Natural killer cell (primary cell): ENCODE results near the gene PPM1M. TPM values are rescaled to one million over a fixed set of nuclear protein-coding genes. Genes with fewer than 3 reads are reported as not detected.

ENCODE experiments used
- ATAC-seq, 3 donors: fragments of 150-1000 bp in 2 of 3; fragments of 200-7000 bp in 1 of 3; cut with Tn5 transposase; 1 replicate in 1 of 3; 2 replicates in 2 of 3; pipeline ENCODE4 v1.10.0; 2021; ENCODE audit warnings: mild to moderate bottlenecking in 2 of 3, moderate library complexity in 2 of 3
- DNase-seq, 2 donors: peaks; one replicate each; pipeline versions ENCODE4 v3.0.0 to v3.0.0-alpha.2; 2013 to 2021; ENCODE audit warnings: mixed read lengths in 1 of 2
- H3K27ac ChIP-seq: one replicate; pipeline ENCODE4 v1.5.1; 2013; ENCODE audit warnings: mild to moderate bottlenecking, low read length
- H3K27me3 ChIP-seq: one replicate; pipeline ENCODE4 v1.6.1; 2013; ENCODE audit warnings: low read length; ENCODE audit not compliant: control insufficient read depth, insufficient read depth
- H3K36me3 ChIP-seq: one replicate; pipeline ENCODE4 v1.6.1; 2013; ENCODE audit warnings: low read length; ENCODE audit not compliant: control insufficient read depth, insufficient read depth
- H3K4me1 ChIP-seq: one replicate; pipeline ENCODE4 v1.6.1; 2013; ENCODE audit warnings: low read length; ENCODE audit not compliant: control insufficient read depth, insufficient read depth
- H3K4me3 ChIP-seq: one replicate; pipeline ENCODE4 v1.5.1; 2013; ENCODE audit warnings: low read length
- H3K9me3 ChIP-seq: one replicate; pipeline ENCODE4 v1.6.1; 2013; ENCODE audit warnings: low read length; ENCODE audit not compliant: control insufficient read depth, insufficient read depth
- H3K27ac Mint-ChIP-seq, 2 donors: one replicate each; pipeline ENCODE4 v1.8.0; 2022; ENCODE audit warnings: mild to moderate bottlenecking in 2 of 2, mixed read lengths in 2 of 2, moderate library complexity in 1 of 2
- H3K27me3 Mint-ChIP-seq, 2 donors: one replicate each; pipeline ENCODE4 v1.8.0; 2022; ENCODE audit warnings: low read depth in 2 of 2, mixed read lengths in 2 of 2
- H3K36me3 Mint-ChIP-seq: one replicate; pipeline ENCODE4 v1.8.0; 2022; ENCODE audit warnings: mixed read lengths
- H3K4me1 Mint-ChIP-seq, 2 donors: one replicate each; pipeline ENCODE4 v1.8.0; 2022; ENCODE audit warnings: mixed read lengths in 2 of 2
- H3K4me3 Mint-ChIP-seq: one replicate; pipeline ENCODE4 v1.8.0; 2022; ENCODE audit warnings: mild to moderate bottlenecking, moderate library complexity, mixed read lengths
- H3K9me3 Mint-ChIP-seq, 2 donors: one replicate each; pipeline ENCODE4 v1.8.0; 2022; ENCODE audit warnings: mixed read lengths in 2 of 2
- WGBS: methylation state at CpG from one replicate; pipeline ENCODE4 v1.1.7; 2013; ENCODE audit warnings: missing lambda C conversion rate; ENCODE audit not compliant: insufficient coverage; 5-methylcytosine and 5-hydroxymethylcytosine counted together
- intact Hi-C: fragments of 100-400 bp; cut with micrococcal nuclease; formaldehyde crosslinking; loops from one replicate; pipeline ENCODE4 v1.14.2; 2022
- total RNA-seq, 4 donors: library from RNA; stranded (reverse); fragments of 120-200 nt in 1 of 4; gene quantifications; one replicate each; pipeline versions ENCODE4 v1.2.3 to v1.2.4, GENCODE V29; 2013 to 2022
- TF ChIP-seq, protein P1 (sequence below): fragments of 200-600 bp; IDR thresholded peaks from one replicate; pipeline ENCODE4 v1.8.0; 2022; ENCODE audit warnings: antibody characterized with exemption

Gene PPM1M
- total RNA-seq, 3 donors from 2014 or later (not counting 1 experiment from before 2014, with no cell fraction given) = 66.0 to 83.7 (median 77.8) TPM

DNA sequence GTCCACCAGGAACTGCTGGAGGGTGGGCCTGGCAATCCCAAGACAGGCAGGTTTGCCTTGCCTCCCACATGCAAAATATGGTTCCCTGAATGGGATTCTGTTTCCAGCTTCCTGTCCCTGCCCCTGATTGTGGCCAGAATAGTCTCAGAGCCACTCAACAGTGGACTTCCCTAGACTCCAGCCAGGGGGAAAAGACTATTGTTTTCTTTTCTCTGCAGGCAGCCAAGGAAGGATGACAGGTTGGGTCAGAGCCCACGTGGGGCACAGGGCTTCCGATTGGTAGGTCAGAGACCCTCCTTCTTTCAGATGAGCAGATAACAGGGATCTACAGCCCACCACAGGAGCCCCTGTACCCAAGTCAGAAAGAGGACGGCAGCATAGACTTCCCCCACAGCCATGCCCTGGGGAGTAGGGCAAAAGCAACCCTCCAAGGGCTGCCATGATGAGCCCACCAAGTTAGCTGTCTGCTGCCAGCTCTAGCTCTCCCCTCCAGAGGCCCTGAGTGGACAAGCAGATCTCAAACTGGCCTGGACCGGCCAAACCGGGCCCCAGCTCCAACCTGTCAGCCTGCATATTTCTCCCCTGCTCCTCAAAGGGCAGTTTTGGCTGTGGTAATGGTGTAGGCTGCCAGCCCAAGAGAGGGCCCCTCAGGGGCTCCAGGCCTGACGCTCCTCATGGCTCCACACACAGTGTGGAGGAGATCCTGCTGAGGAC lies 26.5 kb upstream of the PPM1M start:
- TF ChIP-seq, protein P1, sequence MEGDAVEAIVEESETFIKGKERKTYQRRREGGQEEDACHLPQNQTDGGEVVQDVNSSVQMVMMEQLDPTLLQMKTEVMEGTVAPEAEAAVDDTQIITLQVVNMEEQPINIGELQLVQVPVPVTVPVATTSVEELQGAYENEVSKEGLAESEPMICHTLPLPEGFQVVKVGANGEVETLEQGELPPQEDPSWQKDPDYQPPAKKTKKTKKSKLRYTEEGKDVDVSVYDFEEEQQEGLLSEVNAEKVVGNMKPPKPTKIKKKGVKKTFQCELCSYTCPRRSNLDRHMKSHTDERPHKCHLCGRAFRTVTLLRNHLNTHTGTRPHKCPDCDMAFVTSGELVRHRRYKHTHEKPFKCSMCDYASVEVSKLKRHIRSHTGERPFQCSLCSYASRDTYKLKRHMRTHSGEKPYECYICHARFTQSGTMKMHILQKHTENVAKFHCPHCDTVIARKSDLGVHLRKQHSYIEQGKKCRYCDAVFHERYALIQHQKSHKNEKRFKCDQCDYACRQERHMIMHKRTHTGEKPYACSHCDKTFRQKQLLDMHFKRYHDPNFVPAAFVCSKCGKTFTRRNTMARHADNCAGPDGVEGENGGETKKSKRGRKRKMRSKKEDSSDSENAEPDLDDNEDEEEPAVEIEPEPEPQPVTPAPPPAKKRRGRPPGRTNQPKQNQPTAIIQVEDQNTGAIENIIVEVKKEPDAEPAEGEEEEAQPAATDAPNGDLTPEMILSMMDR = no peak
- Mint-ChIP-seq H3K4me1 (peaks cover 39 to 40% of the 10 kb centered on the region in 2 donors), H3K9me3 (no peaks in the 10 kb centered on the region), H3K36me3 (peaks cover 10% of the 10 kb centered on the region), H3K4me3 (peak overlapping the region; percentile 82), H3K27me3 (no peaks in the 10 kb centered on the region), H3K27ac (peak overlapping the region; percentile 68 to 80)
- ATAC-seq (no peak), DNase-seq (peak in 1 of 2 donors; percentile 8)
- Histone ChIP-seq H3K27me3 (no peaks in the 10 kb centered on the region), H3K4me3 (no peak overlapping the region), H3K27ac (peak overlapping the region; percentile 51), H3K4me1 (peaks cover 70% of the 10 kb centered on the region), H3K9me3 (no peaks in the 10 kb centered on the region), H3K36me3 (peaks cover 17% of the 10 kb centered on the region)
- 88% methylated on average over 5 of the region's 6 CpGs for WGBS
- intact Hi-C loops = no loop called here

DNA sequence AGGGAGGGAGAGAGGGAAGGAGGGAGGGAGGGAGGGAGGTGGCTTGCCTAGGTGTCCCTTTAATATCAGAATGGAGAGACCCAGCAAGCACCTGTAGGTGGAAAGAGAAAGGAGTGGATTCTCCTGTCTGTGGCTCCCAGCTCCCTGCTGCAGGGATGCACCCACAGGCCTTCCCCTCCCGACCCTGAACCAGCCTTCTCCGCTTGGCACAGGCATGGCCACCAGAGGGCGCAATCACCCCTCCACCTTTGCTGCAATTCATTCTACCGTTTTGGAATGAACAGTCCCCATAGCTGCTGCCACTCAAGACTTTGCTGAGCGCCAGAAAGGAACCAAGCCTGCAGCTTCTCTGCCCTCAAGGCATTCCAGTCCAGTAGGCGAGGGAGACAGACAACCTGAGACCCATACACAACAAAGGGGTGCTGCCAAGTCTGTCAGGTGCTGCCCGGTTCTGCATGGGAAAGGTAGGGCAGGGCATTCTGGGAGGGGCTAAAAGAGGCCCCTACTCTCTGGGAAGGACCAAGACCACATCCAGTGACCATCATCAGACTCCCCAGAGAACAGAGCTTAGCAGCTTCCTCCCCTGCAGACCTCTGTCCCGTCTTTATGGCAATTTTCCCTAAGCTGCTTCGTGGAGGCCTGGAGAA lies 25.1 kb upstream of the PPM1M start:
- H3K27ac ChIP-seq = no peak overlapping the region
- H3K36me3 Mint-ChIP-seq = no peaks in the 10 kb centered on the region
- 38% methylated on average over 9 of the region's 9 CpGs for WGBS
- TF ChIP-seq, protein P1 = peak; percentile 76
- H3K9me3 ChIP-seq = no peaks in the 10 kb centered on the region
- peak; percentile 79 to 93 for DNase-seq
- H3K27me3 ChIP-seq = no peaks in the 10 kb centered on the region
- no peak overlapping the region for H3K4me3 ChIP-seq
- H3K4me3 Mint-ChIP-seq = peak overlapping the region; percentile 40
- H3K4me1 ChIP-seq = peaks cover 73% of the 10 kb centered on the region
- H3K27me3 Mint-ChIP-seq = no peaks in the 10 kb centered on the region
- H3K36me3 ChIP-seq = peaks cover 3% of the 10 kb centered on the region
- no peaks in the 10 kb centered on the region for H3K9me3 Mint-ChIP-seq
- ATAC-seq = peak; percentile 83 to 87 (median 84)
- intact Hi-C loops = loop anchor here (1.0 to 5.0 kb wide), 2 partner anchors 119 to 227 kb away; partner anchors contain the start of gene SEMA3G
- peaks cover 39 to 40% of the 10 kb centered on the region in 2 donors for H3K4me1 Mint-ChIP-seq
- H3K27ac Mint-ChIP-seq = peak overlapping the region in 1 of 2 donors; percentile 10

DNA sequence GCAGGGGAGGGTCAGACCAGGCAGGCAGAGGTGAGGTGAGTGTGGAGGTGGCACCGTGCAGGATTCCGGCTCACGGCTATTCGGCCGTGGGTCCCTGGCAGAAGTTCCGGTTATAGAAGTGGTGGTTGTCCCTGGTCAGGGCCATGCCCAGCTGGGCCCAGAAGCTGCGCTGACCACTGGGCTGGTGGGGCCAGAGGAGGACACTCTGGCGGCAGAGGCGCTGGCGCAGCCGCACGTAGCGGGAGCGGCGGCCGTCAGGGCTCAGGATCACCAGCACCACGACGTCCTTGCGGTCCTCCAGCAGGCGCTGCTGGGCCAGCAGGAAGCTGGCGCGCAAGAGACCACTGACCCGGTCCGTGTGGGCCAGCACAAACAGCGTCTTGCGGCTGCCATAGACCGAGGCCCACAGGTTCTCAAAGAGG lies 24.4 kb upstream of the PPM1M start:
- H3K4me3 Mint-ChIP-seq = no peak overlapping the region
- Histone ChIP-seq H3K4me3 (no peak overlapping the region), H3K4me1 (peaks cover 79% of the 10 kb centered on the region), H3K27ac (no peak overlapping the region), H3K9me3 (no peaks in the 10 kb centered on the region), H3K36me3 (no peaks in the 10 kb centered on the region), H3K27me3 (no peaks in the 10 kb centered on the region)
- H3K27me3 Mint-ChIP-seq = no peaks in the 10 kb centered on the region
- H3K27ac Mint-ChIP-seq = no peak overlapping the region
- TF ChIP-seq, protein P1 = no peak
- ATAC-seq = no peak
- H3K9me3 Mint-ChIP-seq = no peaks in the 10 kb centered on the region
- H3K36me3 Mint-ChIP-seq = no peaks in the 10 kb centered on the region
- peaks cover 40 to 45% of the 10 kb centered on the region in 2 donors for H3K4me1 Mint-ChIP-seq
- DNase-seq = no peak
- intact Hi-C loops = loop anchor here (5.0 kb wide), 1 partner anchor 226 kb away; the partner anchor contains the start of gene SEMA3G
- 96% methylated on average over 27 of the region's 27 CpGs for WGBS
